ENCODE data around the gene CDC25C. TPM values are rescaled to one million over a fixed set of nuclear protein-coding genes. Genes with fewer than 3 reads are reported as not detected.
A peak's percentile ranks its signal among the peaks of the same experiment; 100 is the strongest.

Gene CDC25C
- total and polyA plus RNA-seq, 7 donors: 0.27 to 5.9 (median 1.7) TPM; not detected in 3

DNA sequence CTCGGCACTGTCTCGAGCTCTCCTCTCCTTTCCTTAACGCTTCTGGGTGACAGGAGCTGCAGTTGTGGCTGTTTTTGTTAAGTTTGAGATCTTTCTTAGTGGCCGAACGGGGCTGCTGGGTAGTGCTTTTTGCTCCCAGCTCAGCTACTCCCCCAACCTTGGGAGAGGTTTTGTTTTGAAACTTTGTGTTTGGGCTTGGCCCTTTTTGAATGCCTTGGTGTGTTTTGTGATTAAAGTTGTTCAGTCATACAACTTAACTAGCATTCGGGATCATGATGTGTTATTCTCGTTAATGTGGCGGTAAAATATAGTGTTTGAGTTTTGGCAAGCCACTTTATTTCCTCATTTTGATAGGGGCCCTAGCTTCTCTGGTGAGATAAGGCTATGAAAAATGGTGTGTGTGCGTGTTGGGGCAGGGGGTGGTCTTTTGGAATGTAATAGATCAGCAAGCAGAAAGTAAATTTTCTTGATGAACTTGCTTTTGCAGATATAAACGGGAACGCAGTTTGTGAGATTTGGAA, 22.0 kb upstream of the CDC25C start:
- TF ChIP-seq POLR2A (IDR thresholded peaks at IDR 0.05) (no peak), EP300 (IDR thresholded peaks at IDR 0.05) (no peak), POLR2AphosphoS5 (IDR thresholded peaks at IDR 0.05) (no peak)
- TF ChIP-seq, protein P1, sequence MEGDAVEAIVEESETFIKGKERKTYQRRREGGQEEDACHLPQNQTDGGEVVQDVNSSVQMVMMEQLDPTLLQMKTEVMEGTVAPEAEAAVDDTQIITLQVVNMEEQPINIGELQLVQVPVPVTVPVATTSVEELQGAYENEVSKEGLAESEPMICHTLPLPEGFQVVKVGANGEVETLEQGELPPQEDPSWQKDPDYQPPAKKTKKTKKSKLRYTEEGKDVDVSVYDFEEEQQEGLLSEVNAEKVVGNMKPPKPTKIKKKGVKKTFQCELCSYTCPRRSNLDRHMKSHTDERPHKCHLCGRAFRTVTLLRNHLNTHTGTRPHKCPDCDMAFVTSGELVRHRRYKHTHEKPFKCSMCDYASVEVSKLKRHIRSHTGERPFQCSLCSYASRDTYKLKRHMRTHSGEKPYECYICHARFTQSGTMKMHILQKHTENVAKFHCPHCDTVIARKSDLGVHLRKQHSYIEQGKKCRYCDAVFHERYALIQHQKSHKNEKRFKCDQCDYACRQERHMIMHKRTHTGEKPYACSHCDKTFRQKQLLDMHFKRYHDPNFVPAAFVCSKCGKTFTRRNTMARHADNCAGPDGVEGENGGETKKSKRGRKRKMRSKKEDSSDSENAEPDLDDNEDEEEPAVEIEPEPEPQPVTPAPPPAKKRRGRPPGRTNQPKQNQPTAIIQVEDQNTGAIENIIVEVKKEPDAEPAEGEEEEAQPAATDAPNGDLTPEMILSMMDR (IDR thresholded peaks at IDR 0.05): no peak
- WGBS, 2 donors: 0 to 1% methylated on average over 11 of the region's 11 CpGs
- Histone ChIP-seq H3K9me3 (no peaks in the 10 kb centered on the region), H3K27ac (peak overlapping the region; percentile 95 to 98 (median 96)), H3K4me1 (peaks cover 0 to 38% (median 34%) of the 10 kb centered on the region in 4 donors), H3K27me3 (no peaks in the 10 kb centered on the region), H3K36me3 (peaks cover 0 to 7% (median under 1%) of the 10 kb centered on the region in 4 donors), H3K4me3 (peak overlapping the region; percentile 61 to 91 (median 88))
- no peak for DNase-seq
- intact Hi-C loops (cut with DNase I): no loop called here

GRCh38 chr5:138352722-138353559, 21.3 kb upstream of the CDC25C start:
- H3K27me3 ChIP-seq: no peaks in the 10 kb centered on the region
- TF ChIP-seq, protein P1 (IDR thresholded peaks at IDR 0.05): peak in 2 of 4 experiments; percentile 12 to 51
- TF ChIP-seq POLR2A (IDR thresholded peaks at IDR 0.05) (peak; percentile 18 to 57), EP300 (IDR thresholded peaks at IDR 0.05) (no peak), POLR2AphosphoS5 (IDR thresholded peaks at IDR 0.05) (peak in 2 of 4 donors; percentile 40 to 68)
- H3K4me3 ChIP-seq: peak overlapping the region; percentile 61 to 91 (median 88)
- WGBS, 2 donors: 0 to 1% methylated on average over 88 of the region's 88 CpGs
- intact Hi-C loops (cut with DNase I): loop anchor here (1.0 kb wide), 1 partner anchor 15 kb away; the partner anchor contains the start of gene FAM53C
- DNase-seq: peak; percentile 80
- H3K9me3 ChIP-seq: no peaks in the 10 kb centered on the region
- H3K27ac ChIP-seq: peak overlapping the region; percentile 95 to 98 (median 96)
- peaks cover 0 to 37% (median 34%) of the 10 kb centered on the region in 4 donors for H3K4me1 ChIP-seq
- peaks cover 0 to 14% (median 3%) of the 10 kb centered on the region in 4 donors for H3K36me3 ChIP-seq

DNA sequence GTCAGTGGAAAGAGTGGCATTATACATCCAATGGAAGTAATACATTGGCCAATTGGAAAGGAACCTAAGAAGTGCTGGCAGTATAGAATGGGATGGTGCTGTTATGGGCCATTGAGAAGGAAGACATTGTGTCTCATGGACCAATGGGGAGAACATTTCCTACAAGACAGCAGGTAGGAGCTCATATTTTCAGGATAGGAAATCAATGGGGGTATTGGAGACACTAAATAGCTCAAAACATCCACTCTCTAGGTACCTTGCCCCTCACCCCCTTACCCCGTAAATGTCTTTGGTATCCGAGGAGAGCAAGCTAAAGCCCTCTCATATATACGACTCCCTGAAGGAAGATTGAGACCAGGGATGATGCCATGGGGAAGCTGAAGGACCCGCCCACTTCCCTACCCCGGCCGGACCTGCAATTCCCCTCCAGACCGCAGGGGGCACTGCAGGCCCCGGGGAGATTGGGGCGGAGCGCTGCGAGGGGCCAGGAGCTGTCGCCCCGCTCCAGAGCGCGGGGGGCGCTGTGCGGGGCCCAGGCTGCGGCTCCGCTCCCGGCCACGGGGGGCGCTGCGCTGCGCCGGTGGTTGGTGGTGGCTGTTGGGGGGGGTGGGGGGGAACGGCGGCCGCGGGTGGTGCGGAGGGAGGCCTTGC, 20.6 kb upstream of the CDC25C start, which contains the start of gene KDM3B:
Gene KDM3B (plus strand): TSS at position 615 of the 651 bp plus-strand sequence. CDS start 111 bp downstream, outside the sequence.
- DNase-seq: peak; percentile 89

DNA sequence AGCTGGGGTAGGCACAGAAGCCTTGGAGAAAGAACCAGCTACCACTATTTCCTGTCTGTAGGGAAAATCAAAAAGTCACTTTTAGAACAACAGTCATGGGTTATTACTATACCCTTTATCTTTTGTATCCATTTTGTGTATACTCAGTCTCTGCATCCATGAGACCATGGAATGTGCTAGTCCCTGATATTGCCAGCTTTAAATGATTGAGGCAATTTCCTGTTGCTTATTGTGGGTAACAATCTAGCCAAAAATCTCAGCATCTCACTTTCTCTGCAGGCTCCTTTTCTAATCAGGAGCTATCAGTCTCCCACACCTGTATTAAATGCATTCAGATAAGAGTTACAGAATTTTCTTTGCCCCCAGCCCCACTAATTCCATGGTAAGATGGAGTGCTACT, 19.9 kb upstream of the CDC25C start:
- TF ChIP-seq, protein P1 (IDR thresholded peaks at IDR 0.05): no peak
- no peak for TF ChIP-seq POLR2AphosphoS5 (IDR thresholded peaks at IDR 0.05)
- TF ChIP-seq EP300 (IDR thresholded peaks at IDR 0.05): no peak
- no peak for TF ChIP-seq POLR2A (IDR thresholded peaks at IDR 0.05)
- Histone ChIP-seq H3K36me3 (peaks cover 8 to 28% (median 12%) of the 10 kb centered on the region in 4 donors), H3K9me3 (no peaks in the 10 kb centered on the region), H3K4me3 (no peak overlapping the region), H3K27me3 (no peaks in the 10 kb centered on the region), H3K4me1 (peaks cover 0 to 27% (median 27%) of the 10 kb centered on the region in 4 donors), H3K27ac (no peak overlapping the region)
- DNase-seq: no peak
- intact Hi-C loops (cut with DNase I): no loop called here

More for the DNA sequence above, 20.6 kb upstream of the CDC25C start, which contains the start of gene KDM3B:
- H3K9me3 ChIP-seq: no peaks in the 10 kb centered on the region
- H3K36me3 ChIP-seq: peaks cover 1 to 21% (median 5%) of the 10 kb centered on the region in 4 donors
- no peaks in the 10 kb centered on the region for H3K27me3 ChIP-seq
- peaks cover 0 to 34% (median 33%) of the 10 kb centered on the region in 4 donors for H3K4me1 ChIP-seq
- intact Hi-C loops (cut with DNase I): loop anchor here (1.0 kb wide), 1 partner anchor 14 kb away; the partner anchor contains the start of gene FAM53C
- TF ChIP-seq, protein P1 (IDR thresholded peaks at IDR 0.05): peak; percentile 97 to 100 (median 99)
- no peak for TF ChIP-seq POLR2A (IDR thresholded peaks at IDR 0.05)
- peak in 2 of 4 donors; percentile 29 to 35 for TF ChIP-seq POLR2AphosphoS5 (IDR thresholded peaks at IDR 0.05)
- TF ChIP-seq EP300 (IDR thresholded peaks at IDR 0.05): no peak
- H3K27ac ChIP-seq: peak within 1 kb of the TSS; percentile 95 to 98 (median 96)
- 6 to 8% methylated on average over 30 of the region's 30 CpGs for WGBS, 2 donors
- peak within 1 kb of the TSS; percentile 61 to 91 (median 88) for H3K4me3 ChIP-seq

Data from sigmoid colon (tissue), 7 donors.